ENCODE results near the gene TRPM8. TPM values are rescaled to one million over a fixed set of nuclear protein-coding genes. Genes with fewer than 3 reads are reported as not detected.

Gene TRPM8
- total and polyA plus RNA-seq, 2 experiments from 2014 or later: 0.11 to 0.14 TPM

GRCh38 chr2:233999182-233999581 is 82.0 kb downstream of the TRPM8 start (continued):
- TF ChIP-seq, protein P1, sequence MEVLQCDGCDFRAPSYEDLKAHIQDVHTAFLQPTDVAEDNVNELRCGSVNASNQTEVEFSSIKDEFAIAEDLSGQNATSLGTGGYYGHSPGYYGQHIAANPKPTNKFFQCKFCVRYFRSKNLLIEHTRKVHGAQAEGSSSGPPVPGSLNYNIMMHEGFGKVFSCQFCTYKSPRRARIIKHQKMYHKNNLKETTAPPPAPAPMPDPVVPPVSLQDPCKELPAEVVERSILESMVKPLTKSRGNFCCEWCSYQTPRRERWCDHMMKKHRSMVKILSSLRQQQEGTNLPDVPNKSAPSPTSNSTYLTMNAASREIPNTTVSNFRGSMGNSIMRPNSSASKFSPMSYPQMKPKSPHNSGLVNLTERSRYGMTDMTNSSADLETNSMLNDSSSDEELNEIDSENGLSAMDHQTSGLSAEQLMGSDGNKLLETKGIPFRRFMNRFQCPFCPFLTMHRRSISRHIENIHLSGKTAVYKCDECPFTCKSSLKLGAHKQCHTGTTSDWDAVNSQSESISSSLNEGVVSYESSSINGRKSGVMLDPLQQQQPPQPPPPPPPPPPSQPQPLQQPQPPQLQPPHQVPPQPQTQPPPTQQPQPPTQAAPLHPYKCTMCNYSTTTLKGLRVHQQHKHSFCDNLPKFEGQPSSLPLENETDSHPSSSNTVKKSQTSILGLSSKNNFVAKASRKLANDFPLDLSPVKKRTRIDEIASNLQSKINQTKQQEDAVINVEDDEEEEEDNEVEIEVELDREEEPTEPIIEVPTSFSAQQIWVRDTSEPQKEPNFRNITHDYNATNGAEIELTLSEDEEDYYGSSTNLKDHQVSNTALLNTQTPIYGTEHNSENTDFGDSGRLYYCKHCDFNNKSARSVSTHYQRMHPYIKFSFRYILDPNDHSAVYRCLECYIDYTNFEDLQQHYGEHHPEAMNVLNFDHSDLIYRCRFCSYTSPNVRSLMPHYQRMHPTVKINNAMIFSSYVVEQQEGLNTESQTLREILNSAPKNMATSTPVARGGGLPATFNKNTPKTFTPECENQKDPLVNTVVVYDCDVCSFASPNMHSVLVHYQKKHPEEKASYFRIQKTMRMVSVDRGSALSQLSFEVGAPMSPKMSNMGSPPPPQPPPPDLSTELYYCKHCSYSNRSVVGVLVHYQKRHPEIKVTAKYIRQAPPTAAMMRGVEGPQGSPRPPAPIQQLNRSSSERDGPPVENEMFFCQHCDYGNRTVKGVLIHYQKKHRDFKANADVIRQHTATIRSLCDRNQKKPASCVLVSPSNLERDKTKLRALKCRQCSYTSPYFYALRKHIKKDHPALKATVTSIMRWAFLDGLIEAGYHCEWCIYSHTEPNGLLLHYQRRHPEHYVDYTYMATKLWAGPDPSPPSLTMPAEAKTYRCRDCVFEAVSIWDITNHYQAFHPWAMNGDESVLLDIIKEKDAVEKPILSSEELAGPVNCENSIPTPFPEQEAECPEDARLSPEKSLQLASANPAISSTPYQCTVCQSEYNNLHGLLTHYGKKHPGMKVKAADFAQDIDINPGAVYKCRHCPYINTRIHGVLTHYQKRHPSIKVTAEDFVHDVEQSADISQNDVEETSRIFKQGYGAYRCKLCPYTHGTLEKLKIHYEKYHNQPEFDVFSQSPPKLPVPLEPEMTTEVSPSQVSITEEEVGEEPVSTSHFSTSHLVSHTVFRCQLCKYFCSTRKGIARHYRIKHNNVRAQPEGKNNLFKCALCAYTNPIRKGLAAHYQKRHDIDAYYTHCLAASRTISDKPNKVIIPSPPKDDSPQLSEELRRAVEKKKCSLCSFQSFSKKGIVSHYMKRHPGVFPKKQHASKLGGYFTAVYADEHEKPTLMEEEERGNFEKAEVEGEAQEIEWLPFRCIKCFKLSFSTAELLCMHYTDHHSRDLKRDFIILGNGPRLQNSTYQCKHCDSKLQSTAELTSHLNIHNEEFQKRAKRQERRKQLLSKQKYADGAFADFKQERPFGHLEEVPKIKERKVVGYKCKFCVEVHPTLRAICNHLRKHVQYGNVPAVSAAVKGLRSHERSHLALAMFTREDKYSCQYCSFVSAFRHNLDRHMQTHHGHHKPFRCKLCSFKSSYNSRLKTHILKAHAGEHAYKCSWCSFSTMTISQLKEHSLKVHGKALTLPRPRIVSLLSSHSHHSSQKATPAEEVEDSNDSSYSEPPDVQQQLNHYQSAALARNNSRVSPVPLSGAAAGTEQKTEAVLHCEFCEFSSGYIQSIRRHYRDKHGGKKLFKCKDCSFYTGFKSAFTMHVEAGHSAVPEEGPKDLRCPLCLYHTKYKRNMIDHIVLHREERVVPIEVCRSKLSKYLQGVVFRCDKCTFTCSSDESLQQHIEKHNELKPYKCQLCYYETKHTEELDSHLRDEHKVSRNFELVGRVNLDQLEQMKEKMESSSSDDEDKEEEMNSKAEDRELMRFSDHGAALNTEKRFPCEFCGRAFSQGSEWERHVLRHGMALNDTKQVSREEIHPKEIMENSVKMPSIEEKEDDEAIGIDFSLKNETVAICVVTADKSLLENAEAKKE (CRISPR knock-in tag; IDR thresholded peaks at IDR 0.05): no peak
- TF ChIP-seq POLR2AphosphoS5 (IDR thresholded peaks at IDR 0.05; ENCODE audit: low read depth) (no peak), STAT1 (IDR thresholded peaks at IDR 0.05; ENCODE audit: unreplicated experiment) (no peak), ETS1 (IDR thresholded peaks at IDR 0.05) (no peak), REST (IDR thresholded peaks at IDR 0.05; ENCODE audit: unreplicated experiment) (no peak), ZNF114 (CRISPR knock-in tag; IDR thresholded peaks at IDR 0.05) (no peak), CTCF (conservative IDR thresholded peaks at IDR 0.05; ENCODE audit: low read depth in 2 of 2) (no peak)

Measured in GM23338 (cell line).